Glutamatergic neuron (in vitro differentiated cells): ENCODE measurements around the gene CFAP97D1. TPM values are rescaled to one million over a fixed set of nuclear protein-coding genes. Genes with fewer than 3 reads are reported as not detected.

Experiments used
- DNase-seq: peaks from one replicate; pipeline ENCODE4 v3.0.0; 2022
- H3K27ac Mint-ChIP-seq: one replicate; pipeline ENCODE4 v1.8.0; 2020; ENCODE audit warnings: mild to moderate bottlenecking, mixed read lengths, inconsistent platforms; ENCODE audit not compliant: unreplicated experiment
- H3K27me3 Mint-ChIP-seq: one replicate; pipeline ENCODE4 v1.8.0; 2020; ENCODE audit warnings: mild to moderate bottlenecking, moderate library complexity, mixed read lengths, inconsistent platforms; ENCODE audit not compliant: unreplicated experiment
- H3K36me3 Mint-ChIP-seq: one replicate; pipeline ENCODE4 v1.8.0; 2020; ENCODE audit warnings: mild to moderate bottlenecking, mixed read lengths, inconsistent platforms; ENCODE audit not compliant: unreplicated experiment
- H3K4me1 Mint-ChIP-seq: one replicate; pipeline ENCODE4 v1.8.0; 2020; ENCODE audit warnings: mild to moderate bottlenecking, low read depth, mixed read lengths, inconsistent platforms; ENCODE audit not compliant: unreplicated experiment
- H3K4me3 Mint-ChIP-seq: one replicate; pipeline ENCODE4 v1.8.0; 2020; ENCODE audit warnings: mild to moderate bottlenecking, mixed read lengths, inconsistent platforms; ENCODE audit not compliant: unreplicated experiment
- H3K9me3 Mint-ChIP-seq: one replicate; pipeline ENCODE4 v1.8.0; 2020; ENCODE audit warnings: mild to moderate bottlenecking, moderate library complexity, mixed read lengths, inconsistent platforms; ENCODE audit not compliant: unreplicated experiment
- CTCF ChIP-seq: fragments of 200-600 bp; sonication (generic); IDR thresholded peaks from one replicate; pipeline ENCODE4 v1.5.0; 2021; ENCODE audit not compliant: partially characterized antibody, unreplicated experiment
- long read RNA-seq: library from polyadenylated mRNA; unstranded; transcript quantifications from one replicate; pipeline ENCODE4 v2.0.0, GENCODE V29; 2020; ENCODE audit not compliant: unreplicated experiment
- total RNA-seq: library from RNA; stranded (reverse); fragmentation: NEBNext Ultra II Directional; extraction: Animal tissue kit (Norgen Biotek cat#: 25700); gene quantifications from one replicate; pipeline ENCODE4 v1.2.1, GENCODE V29; 2021; ENCODE audit not compliant: unreplicated experiment

Gene CFAP97D1
- total RNA-seq = not detected
- long read RNA-seq, partial matches to known transcripts = 0 of 1 reads
- long read RNA-seq, other reads (novel, unspliced or antisense) = 1 of 1 reads

DNA sequence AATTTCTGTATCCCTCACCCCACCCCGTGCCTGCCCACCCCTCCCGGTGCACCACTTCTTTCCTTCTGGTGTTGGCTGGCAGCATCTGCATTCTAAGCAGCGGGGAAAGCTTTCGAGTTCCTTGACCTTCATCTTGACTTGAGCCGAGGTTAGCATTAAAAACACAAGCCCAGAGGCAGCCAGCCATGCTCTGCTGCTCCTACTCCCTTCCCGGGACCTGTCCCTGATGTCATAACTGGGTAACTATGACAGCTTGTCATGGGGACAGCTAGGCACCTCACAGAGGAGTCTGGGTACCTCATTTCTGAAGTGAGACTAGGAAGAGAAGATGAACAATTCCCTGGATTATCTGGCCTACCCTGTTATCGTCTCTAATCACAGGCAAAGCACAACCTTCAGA lies at the start of gene CFAP97D1:
Gene CFAP97D1 (plus strand): TSS at position 301 of the 400 bp plus-strand sequence. CDS start 28 bp downstream, at position 329.
- H3K4me3 Mint-ChIP-seq = peak within 1 kb of the TSS; percentile 85
- peaks cover 5% of the 10 kb centered on the region for H3K9me3 Mint-ChIP-seq
- H3K4me1 Mint-ChIP-seq = peaks cover 12% of the 10 kb centered on the region
- TF ChIP-seq CTCF = no peak
- H3K36me3 Mint-ChIP-seq = peaks cover 5% of the 10 kb centered on the region
- H3K27me3 Mint-ChIP-seq = peaks cover 1% of the 10 kb centered on the region
- DNase-seq = no peak
- peak within 1 kb of the TSS; percentile 90 for H3K27ac Mint-ChIP-seq

DNA sequence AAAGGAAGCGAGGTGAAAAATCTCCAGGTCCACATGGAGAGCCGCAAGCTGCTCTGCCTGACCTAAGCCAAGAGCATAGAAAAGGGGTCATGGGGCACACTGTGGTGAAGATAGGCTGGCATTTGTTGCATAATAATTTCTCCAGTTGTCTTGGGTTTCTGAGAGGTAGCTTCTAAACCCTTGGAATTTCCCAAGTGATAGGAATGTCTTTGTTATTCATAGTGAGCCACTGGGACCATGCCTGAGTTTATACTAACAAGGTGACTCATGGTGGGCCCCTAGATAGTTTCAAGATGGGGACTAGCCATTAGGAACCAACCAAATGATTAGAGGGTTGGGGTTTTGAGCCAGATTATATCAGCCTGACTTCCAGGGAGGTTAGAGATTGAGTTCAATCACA lies 47.3 kb upstream of the CFAP97D1 start:
- Mint-ChIP-seq H3K4me3 (no peak overlapping the region), H3K27me3 (peaks cover 2% of the 10 kb centered on the region), H3K27ac (no peak overlapping the region), H3K9me3 (no peaks in the 10 kb centered on the region), H3K4me1 (no peaks in the 10 kb centered on the region), H3K36me3 (no peaks in the 10 kb centered on the region)
- DNase-seq = no peak
- no peak for TF ChIP-seq CTCF

DNA sequence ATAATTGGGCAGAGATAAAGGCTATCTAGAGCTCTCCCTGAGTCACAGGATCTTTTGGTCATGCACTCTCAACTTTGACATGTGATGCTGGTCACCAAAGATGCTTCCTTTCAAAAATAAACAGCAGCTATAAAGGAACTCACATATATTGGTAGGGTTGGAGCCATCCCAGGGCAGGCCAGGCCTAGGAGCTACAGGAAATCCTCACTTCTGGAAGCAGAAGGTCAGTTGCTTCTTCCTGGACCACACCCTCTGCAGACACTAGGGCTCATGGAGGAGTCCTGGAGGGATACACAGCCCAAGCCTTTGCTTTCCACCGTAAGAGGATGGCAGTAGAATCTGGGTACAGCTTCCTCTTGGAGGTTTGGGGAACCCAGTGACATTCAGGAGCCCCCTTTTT lies 46.3 kb upstream of the CFAP97D1 start:
- TF ChIP-seq CTCF = no peak
- Mint-ChIP-seq H3K9me3 (no peaks in the 10 kb centered on the region), H3K4me3 (no peak overlapping the region), H3K27me3 (no peaks in the 10 kb centered on the region), H3K36me3 (no peaks in the 10 kb centered on the region), H3K27ac (no peak overlapping the region), H3K4me1 (no peaks in the 10 kb centered on the region)
- no peak for DNase-seq

- DNase-seq = no peak
- no peak for TF ChIP-seq CTCF
- H3K4me1 Mint-ChIP-seq = no peaks in the 10 kb centered on the region
- H3K4me3 Mint-ChIP-seq = no peak overlapping the region
- H3K9me3 Mint-ChIP-seq = no peaks in the 10 kb centered on the region
- no peak overlapping the region for H3K27ac Mint-ChIP-seq
- H3K27me3 Mint-ChIP-seq = no peaks in the 10 kb centered on the region
- no peaks in the 10 kb centered on the region for H3K36me3 Mint-ChIP-seq
Observed at GRCh38 chr17:43734376-43734775, 45.9 kb upstream of the CFAP97D1 start.

DNA sequence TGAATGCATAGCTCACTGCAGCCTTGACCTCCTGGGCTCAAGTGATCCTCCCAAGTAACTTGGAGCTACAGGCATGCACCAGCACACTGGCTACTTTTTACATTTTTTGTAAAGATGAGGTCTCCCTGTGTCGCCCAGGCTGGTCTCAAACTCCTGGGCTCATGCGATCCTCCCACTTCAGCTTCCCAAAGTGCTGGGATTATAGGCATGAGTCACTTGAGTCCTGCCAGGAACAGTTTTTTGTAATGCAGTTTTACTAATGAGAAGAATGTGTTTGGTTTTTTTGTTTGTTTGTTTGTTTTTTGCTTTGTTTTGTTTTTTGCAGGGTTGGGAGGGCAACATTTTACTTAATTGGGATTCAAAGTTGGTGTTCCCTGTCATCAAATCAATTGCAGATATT lies 43.8 kb upstream of the CFAP97D1 start:
- Mint-ChIP-seq H3K9me3 (no peaks in the 10 kb centered on the region), H3K27ac (no peak overlapping the region), H3K36me3 (no peaks in the 10 kb centered on the region), H3K4me3 (no peak overlapping the region), H3K27me3 (no peaks in the 10 kb centered on the region), H3K4me1 (no peaks in the 10 kb centered on the region)
- DNase-seq = no peak
- no peak for TF ChIP-seq CTCF
